ENCODE measurements around the gene KLHDC8B.

DNA sequence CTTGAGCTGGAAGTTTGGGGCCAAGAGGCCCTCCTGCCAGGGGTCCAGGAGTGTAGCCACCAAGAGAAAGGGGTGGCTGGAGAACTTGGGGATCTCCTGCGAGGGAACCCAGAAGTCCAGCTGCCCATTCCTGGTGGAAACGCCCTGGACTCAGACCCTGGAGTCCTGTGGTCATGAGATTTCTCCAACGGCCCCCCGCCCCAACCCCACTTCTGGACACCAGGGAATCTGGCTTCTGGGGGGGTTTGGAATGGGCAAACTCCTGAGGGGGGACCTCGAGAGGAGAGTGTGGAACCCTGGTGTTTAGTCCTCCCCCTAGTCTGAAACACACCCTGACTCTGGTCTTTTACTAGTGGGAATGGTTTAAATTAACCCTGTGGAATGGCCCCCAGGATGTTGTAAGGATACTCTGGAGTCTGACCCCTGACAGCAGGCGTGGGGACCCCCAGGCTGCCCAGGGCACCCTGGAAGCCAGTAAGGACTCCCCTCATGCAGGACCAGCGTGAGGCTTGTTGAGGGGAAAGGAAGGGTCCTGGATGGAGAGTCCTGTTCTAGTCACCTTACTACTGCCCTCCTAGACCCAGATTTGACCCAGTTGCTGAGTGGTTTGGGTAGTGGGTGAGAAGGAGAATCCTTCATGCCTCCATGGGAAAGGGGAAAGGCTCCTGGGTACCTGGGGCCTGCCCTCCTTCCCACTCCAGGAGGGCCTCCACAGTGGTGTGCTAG lies 540 bp downstream of the KLHDC8B start:
- TF ChIP-seq, protein P1, sequence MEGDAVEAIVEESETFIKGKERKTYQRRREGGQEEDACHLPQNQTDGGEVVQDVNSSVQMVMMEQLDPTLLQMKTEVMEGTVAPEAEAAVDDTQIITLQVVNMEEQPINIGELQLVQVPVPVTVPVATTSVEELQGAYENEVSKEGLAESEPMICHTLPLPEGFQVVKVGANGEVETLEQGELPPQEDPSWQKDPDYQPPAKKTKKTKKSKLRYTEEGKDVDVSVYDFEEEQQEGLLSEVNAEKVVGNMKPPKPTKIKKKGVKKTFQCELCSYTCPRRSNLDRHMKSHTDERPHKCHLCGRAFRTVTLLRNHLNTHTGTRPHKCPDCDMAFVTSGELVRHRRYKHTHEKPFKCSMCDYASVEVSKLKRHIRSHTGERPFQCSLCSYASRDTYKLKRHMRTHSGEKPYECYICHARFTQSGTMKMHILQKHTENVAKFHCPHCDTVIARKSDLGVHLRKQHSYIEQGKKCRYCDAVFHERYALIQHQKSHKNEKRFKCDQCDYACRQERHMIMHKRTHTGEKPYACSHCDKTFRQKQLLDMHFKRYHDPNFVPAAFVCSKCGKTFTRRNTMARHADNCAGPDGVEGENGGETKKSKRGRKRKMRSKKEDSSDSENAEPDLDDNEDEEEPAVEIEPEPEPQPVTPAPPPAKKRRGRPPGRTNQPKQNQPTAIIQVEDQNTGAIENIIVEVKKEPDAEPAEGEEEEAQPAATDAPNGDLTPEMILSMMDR (IDR thresholded peaks at IDR 0.05; ENCODE audit: low read length) = no peak
- no peak for TF ChIP-seq EZH2 (optimal IDR thresholded peaks at IDR 0.05; ENCODE audit: low read depth, low read length)
- no peak for TF ChIP-seq EZH2phosphoT487 (IDR thresholded peaks at IDR 0.05; ENCODE audit: low read length)

Data from MM.1S (cell line).